Measurements from ENCODE around the gene GOT1.

The GOT1 gene

GRCh38 chr10:99347672-99348071, 82.8 kb downstream of the GOT1 start:
- no peak for FAIRE-seq

Measured in islet of Langerhans (tissue), 1 donor.